Esophagus muscularis mucosa (tissue), 3 donors: ENCODE data around the gene THADA.

ENCODE experiments used
- POLR2AphosphoS5 ChIP-seq, 2 donors: sonication (generic); formaldehyde crosslinking; IDR thresholded peaks; one replicate each; pipeline ENCODE4 v1.6.1; 2017; ENCODE audit warnings: antibody characterized with exemption in 2 of 2
- TF ChIP-seq, protein P1 (sequence below), 3 experiments: fragments of 200-600 bp in 2 of 3; fragments of 450-650 bp in 1 of 3; sonication (generic) in 2 of 3; IDR thresholded peaks; one replicate each; pipeline ENCODE4 v1.5.1; 2017 to 2019; ENCODE audit warnings: antibody characterized with exemption in 3 of 3, mild to moderate bottlenecking in 2 of 3, moderate library complexity in 1 of 3

GRCh38 chr2:43556256-43556655 is 39.6 kb downstream of the THADA start:
- TF ChIP-seq POLR2AphosphoS5 (IDR thresholded peaks at IDR 0.05), result no peak
- TF ChIP-seq, protein P1, sequence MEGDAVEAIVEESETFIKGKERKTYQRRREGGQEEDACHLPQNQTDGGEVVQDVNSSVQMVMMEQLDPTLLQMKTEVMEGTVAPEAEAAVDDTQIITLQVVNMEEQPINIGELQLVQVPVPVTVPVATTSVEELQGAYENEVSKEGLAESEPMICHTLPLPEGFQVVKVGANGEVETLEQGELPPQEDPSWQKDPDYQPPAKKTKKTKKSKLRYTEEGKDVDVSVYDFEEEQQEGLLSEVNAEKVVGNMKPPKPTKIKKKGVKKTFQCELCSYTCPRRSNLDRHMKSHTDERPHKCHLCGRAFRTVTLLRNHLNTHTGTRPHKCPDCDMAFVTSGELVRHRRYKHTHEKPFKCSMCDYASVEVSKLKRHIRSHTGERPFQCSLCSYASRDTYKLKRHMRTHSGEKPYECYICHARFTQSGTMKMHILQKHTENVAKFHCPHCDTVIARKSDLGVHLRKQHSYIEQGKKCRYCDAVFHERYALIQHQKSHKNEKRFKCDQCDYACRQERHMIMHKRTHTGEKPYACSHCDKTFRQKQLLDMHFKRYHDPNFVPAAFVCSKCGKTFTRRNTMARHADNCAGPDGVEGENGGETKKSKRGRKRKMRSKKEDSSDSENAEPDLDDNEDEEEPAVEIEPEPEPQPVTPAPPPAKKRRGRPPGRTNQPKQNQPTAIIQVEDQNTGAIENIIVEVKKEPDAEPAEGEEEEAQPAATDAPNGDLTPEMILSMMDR (IDR thresholded peaks at IDR 0.05), result no peak
